CD14-positive monocyte (primary cell): ENCODE data around the gene TMEM92. TPM values are rescaled to one million over a fixed set of nuclear protein-coding genes. Genes with fewer than 3 reads are reported as not detected.

ENCODE experiments used
- DNase-seq, 3 donors: peaks; one replicate each; pipeline ENCODE4 v3.0.0-alpha.2; 2011 to 2022
- H2AFZ ChIP-seq: 2 replicates; pipeline ENCODE4 v1.6.0; 2012; ENCODE audit warnings: mild to moderate bottlenecking, low read depth, low read length, inconsistent platforms; ENCODE audit not compliant: insufficient read depth, poor library complexity, severe bottlenecking
- H3K27ac ChIP-seq, 2 donors: 1 replicate in 1 of 2; 2 replicates in 1 of 2; pipeline ENCODE4 v1.5.1; 2012 to 2013; ENCODE audit warnings: low read length in 2 of 2, control low read depth in 1 of 2, inconsistent platforms in 1 of 2, low read depth in 1 of 2, mild to moderate bottlenecking in 1 of 2
- H3K27me3 ChIP-seq, 2 donors: one replicate each; pipeline versions ENCODE4 v1.6.0 to v1.6.1; 2011 to 2013; ENCODE audit warnings: low read length in 2 of 2; ENCODE audit not compliant: control insufficient read depth in 2 of 2, insufficient read depth in 2 of 2
- H3K36me3 ChIP-seq, 2 donors: replicated peaks in 1 of 2; 1 replicate in 1 of 2; 2 replicates in 1 of 2; pipeline versions ENCODE4 v1.5.1 to v1.6.1; 2012 to 2013; ENCODE audit warnings: low read length in 2 of 2, control low read depth in 1 of 2, inconsistent platforms in 1 of 2, mild to moderate bottlenecking in 1 of 2; ENCODE audit not compliant: insufficient read depth in 2 of 2, control insufficient read depth in 1 of 2
- H3K4me1 ChIP-seq, 2 donors: 1 replicate in 1 of 2; 2 replicates in 1 of 2; pipeline versions ENCODE4 v1.5.1 to v1.6.1; 2012 to 2013; ENCODE audit warnings: low read length in 2 of 2, control low read depth in 1 of 2, inconsistent platforms in 1 of 2, mild to moderate bottlenecking in 1 of 2, moderate library complexity in 1 of 2; ENCODE audit not compliant: insufficient read depth in 2 of 2, control insufficient read depth in 1 of 2
- H3K4me2 ChIP-seq: replicated peaks from 2 replicates; pipeline ENCODE3; 2012; ENCODE audit warnings: low read length, moderate library complexity, mild to moderate bottlenecking; ENCODE audit not compliant: poor library complexity, severe bottlenecking; ENCODE audit errors: extremely low read depth
- H3K4me3 ChIP-seq, 3 experiments: fragments of 200-600 bp in 1 of 3; sonication (generic) in 1 of 3; replicated peaks in 1 of 3; 1 replicate in 2 of 3; 2 replicates in 1 of 3; pipeline ENCODE4 v1.5.1; 2011 to 2013; ENCODE audit warnings: low read length in 3 of 3, mild to moderate bottlenecking in 3 of 3, control low read depth in 2 of 3, low read depth in 2 of 3, inconsistent platforms in 1 of 3, moderate library complexity in 1 of 3
- H3K79me2 ChIP-seq: 2 replicates; pipeline ENCODE4 v1.6.0; 2012; ENCODE audit warnings: mild to moderate bottlenecking, control low read depth, inconsistent platforms, low read length, moderate library complexity; ENCODE audit not compliant: insufficient read depth
- H3K9ac ChIP-seq: 2 replicates; pipeline ENCODE4 v1.6.0; 2017; ENCODE audit warnings: low read length, mild to moderate bottlenecking; ENCODE audit not compliant: insufficient read depth, poor library complexity, severe bottlenecking
- H3K9me3 ChIP-seq, 2 donors: replicated peaks in 1 of 2; 1 replicate in 1 of 2; 2 replicates in 1 of 2; pipeline versions ENCODE4 v1.5.1 to v1.6.1; 2012 to 2013; ENCODE audit warnings: low read length in 2 of 2, control low read depth in 1 of 2; ENCODE audit not compliant: control insufficient read depth in 1 of 2, insufficient read depth in 1 of 2
- H4K20me1 ChIP-seq: 2 replicates; pipeline ENCODE4 v1.6.0; 2012; ENCODE audit warnings: mild to moderate bottlenecking, low read length, control low read depth, moderate library complexity; ENCODE audit not compliant: insufficient read depth
- H3K27ac Mint-ChIP-seq, 7 donors: one replicate each; pipeline ENCODE4 v1.8.0; 2020; ENCODE audit warnings: mild to moderate bottlenecking in 7 of 7, mixed read lengths in 7 of 7, moderate library complexity in 6 of 7, inconsistent platforms in 2 of 7
- H3K27me3 Mint-ChIP-seq, 3 donors: one replicate each; pipeline ENCODE4 v1.8.0; 2021 to 2022; ENCODE audit warnings: low read depth in 3 of 3, mild to moderate bottlenecking in 3 of 3, mixed read lengths in 3 of 3, moderate library complexity in 3 of 3, inconsistent platforms in 1 of 3
- H3K36me3 Mint-ChIP-seq, 2 donors: one replicate each; pipeline ENCODE4 v1.8.0; 2020; ENCODE audit warnings: mixed read lengths in 2 of 2, inconsistent platforms in 1 of 2, mild to moderate bottlenecking in 1 of 2
- H3K4me1 Mint-ChIP-seq: one replicate; pipeline ENCODE4 v1.8.0; 2020; ENCODE audit warnings: mild to moderate bottlenecking, mixed read lengths
- H3K4me3 Mint-ChIP-seq, 2 donors: one replicate each; pipeline ENCODE4 v1.8.0; 2020; ENCODE audit warnings: mild to moderate bottlenecking in 2 of 2, mixed read lengths in 2 of 2, moderate library complexity in 1 of 2
- H3K9me3 Mint-ChIP-seq, 7 donors: one replicate each; pipeline ENCODE4 v1.8.0; 2020 to 2022; ENCODE audit warnings: mixed read lengths in 7 of 7, mild to moderate bottlenecking in 6 of 7, moderate library complexity in 6 of 7, inconsistent platforms in 2 of 7
- CTCF ChIP-seq: fragments of 200-600 bp; IDR thresholded peaks from one replicate; pipeline ENCODE4 v1.8.0; 2022; ENCODE audit warnings: antibody characterized with exemption, mild to moderate bottlenecking
- WGBS: methylation state at CpG from one replicate; pipeline ENCODE4 v1.1.5; 2013; ENCODE audit warnings: missing lambda C conversion rate; ENCODE audit not compliant: insufficient coverage; 5-methylcytosine and 5-hydroxymethylcytosine counted together
- intact Hi-C, 2 donors: fragments of 100-400 bp; cut with micrococcal nuclease; formaldehyde crosslinking; loops; one replicate each; pipeline versions ENCODE4 v1.15.0 to v1.15.1; 2023
- polyA minus RNA-seq: library from RNA; depleted of rRNA, polyadenylated mRNA; stranded (reverse); fragments of >200 nt; gene quantifications from 2 replicates; pipeline ENCODE4 v1.2.3, GENCODE V29; 2012
- polyA plus RNA-seq, 3 donors: library from polyadenylated mRNA; depleted of rRNA in 1 of 3; unstranded in 2 of 3; stranded (reverse) in 1 of 3; fragments of 300-500 nt in 2 of 3; fragments of >200 nt in 1 of 3; fragmentation: Illumina TruSeq in 2 of 3; gene quantifications; 1 replicate in 2 of 3; 2 replicates in 1 of 3; pipeline ENCODE4 v1.2.3, GENCODE V29; 2012 to 2021
- total RNA-seq, 12 experiments: library from RNA in 1 of 12; stranded (reverse) in 1 of 12; fragments of 120-200 nt in 1 of 12; gene quantifications; one replicate each; pipeline ENCODE4 v1.2.4 and lab custom pipeline; 2013 to 2026; ENCODE audit warnings: mixed read lengths in 6 of 12, inconsistent platforms in 1 of 12

Gene TMEM92
- not detected for total RNA-seq (2013)
- polyA plus RNA-seq (not detected), polyA minus RNA-seq (not detected in 2 replicates), total RNA-seq (lab: John Stamatoyannopoulos, UW) (0 to 0.69 (median 0.23) reads per million in 11 experiments)

- Histone ChIP-seq H2AFZ (peak within 1 kb of the TSS; percentile 84), H3K27me3 (peaks cover 0 to 24% of the 10 kb centered on the region in 2 donors), H3K79me2 (no peaks in the 10 kb centered on the region), H3K4me2 (peak within 1 kb of the TSS; percentile 69), H3K4me3 (peak within 1 kb of the TSS; percentile 1 to 74 (median 46)), H3K9me3 (no peaks in the 10 kb centered on the region), H3K9ac (peak within 1 kb of the TSS; percentile 62), H3K27ac (no peak within 1 kb of the TSS), H3K36me3 (no peaks in the 10 kb centered on the region), H4K20me1 (no peaks in the 10 kb centered on the region), H3K4me1 (peaks cover 27 to 37% of the 10 kb centered on the region in 2 donors)
- intact Hi-C loops, result no loop called here
- Mint-ChIP-seq H3K27ac (peak within 1 kb of the TSS in 3 of 7 donors; percentile 43 to 56 (median 55)), H3K4me3 (peak within 1 kb of the TSS; percentile 52 to 79), H3K27me3 (peaks cover 20 to 42% (median 26%) of the 10 kb centered on the region in 3 donors), H3K36me3 (no peaks in the 10 kb centered on the region), H3K9me3 (peaks cover 0 to 3% (median 0%) of the 10 kb centered on the region in 7 donors), H3K4me1 (peaks cover 33% of the 10 kb centered on the region)
- no peak for TF ChIP-seq CTCF
- 4% methylated on average over 13 of the region's 23 CpGs for WGBS
- DNase-seq, result no peak
Measured at GRCh38 chr17:50274142-50274896, at the start of gene TMEM92. Gene TMEM92 (plus strand): TSS chr17:50274466. CDS start chr17:50274502, 36 bp downstream.

- H3K27me3 ChIP-seq, result no peaks in the 10 kb centered on the region
- H3K4me2 ChIP-seq, result no peak overlapping the region
- WGBS, result 72% methylated on average over 2 of the region's 3 CpGs
- intact Hi-C loops, result no loop called here
- DNase-seq, result no peak
- H3K9ac ChIP-seq, result no peak overlapping the region
- Mint-ChIP-seq H3K27me3 (peaks cover under 1 to 3% (median 3%) of the 10 kb centered on the region in 3 donors), H3K4me3 (no peak overlapping the region), H3K9me3 (peaks cover 10 to 41% (median 28%) of the 10 kb centered on the region in 7 donors), H3K4me1 (peaks cover 19% of the 10 kb centered on the region), H3K27ac (no peak overlapping the region), H3K36me3 (no peaks in the 10 kb centered on the region)
- no peaks in the 10 kb centered on the region for H3K36me3 ChIP-seq
- H3K4me3 ChIP-seq, result no peak overlapping the region
- no peak overlapping the region for H3K27ac ChIP-seq
- H3K4me1 ChIP-seq, result peaks cover 19 to 24% of the 10 kb centered on the region in 2 donors
- no peaks in the 10 kb centered on the region for H3K79me2 ChIP-seq
- no peak for TF ChIP-seq CTCF
- no peaks in the 10 kb centered on the region for H4K20me1 ChIP-seq
- H2AFZ ChIP-seq, result no peak overlapping the region
- H3K9me3 ChIP-seq, result peaks cover 0 to 22% of the 10 kb centered on the region in 2 donors
Measured at GRCh38 chr17:50225701-50226240, 48.5 kb upstream of the TMEM92 start.
